ENCODE results near the gene MITF. TPM values are rescaled to one million over a fixed set of nuclear protein-coding genes. Genes with fewer than 3 reads are reported as not detected.

Gene MITF
- total RNA-seq, 1 donor from 2014 or later: 2.0 TPM

- Mint-ChIP-seq H3K9me3 (peaks cover 3% of the 10 kb centered on the region), H3K36me3 (ENCODE audit: low read depth) (no peaks in the 10 kb centered on the region), H3K27me3 (ENCODE audit: low read depth) (no peaks in the 10 kb centered on the region), H3K4me1 (no peaks in the 10 kb centered on the region), H3K4me3 (no peak overlapping the region), H3K27ac (ENCODE audit: unreplicated experiment) (no peak overlapping the region)
- no peak for DNase-seq (ENCODE audit: low read depth, low spot score)
- TF ChIP-seq CTCF (conservative IDR thresholded peaks at IDR 0.05): no peak
These were observed 272.3 kb downstream of the MITF start for GRCh38 chr3:70011582-70011981.
